Tibial nerve (tissue), 4 donors: Measurements from ENCODE around the gene EARS2.

ENCODE experiments used
- EP300 ChIP-seq, 2 donors: sonication (generic); formaldehyde crosslinking; IDR thresholded peaks; one replicate each; pipeline ENCODE4 v1.6.1; 2017; ENCODE audit warnings: antibody characterized with exemption in 2 of 2, mild to moderate bottlenecking in 1 of 2
- POLR2A ChIP-seq, 2 donors: fragments of 450-650 bp; IDR thresholded peaks; one replicate each; pipeline ENCODE4 v1.6.1; 2017; ENCODE audit warnings: antibody characterized with exemption in 2 of 2, mild to moderate bottlenecking in 2 of 2, moderate library complexity in 2 of 2
- TF ChIP-seq, protein P1 (sequence below), 5 experiments: fragments of 200-600 bp in 3 of 5; fragments of 450-650 bp in 2 of 5; sonication (generic) in 3 of 5; IDR thresholded peaks; one replicate each; pipeline ENCODE4 v1.5.1; 2016 to 2019; ENCODE audit warnings: antibody characterized with exemption in 5 of 5, mild to moderate bottlenecking in 3 of 5, moderate library complexity in 2 of 5

DNA sequence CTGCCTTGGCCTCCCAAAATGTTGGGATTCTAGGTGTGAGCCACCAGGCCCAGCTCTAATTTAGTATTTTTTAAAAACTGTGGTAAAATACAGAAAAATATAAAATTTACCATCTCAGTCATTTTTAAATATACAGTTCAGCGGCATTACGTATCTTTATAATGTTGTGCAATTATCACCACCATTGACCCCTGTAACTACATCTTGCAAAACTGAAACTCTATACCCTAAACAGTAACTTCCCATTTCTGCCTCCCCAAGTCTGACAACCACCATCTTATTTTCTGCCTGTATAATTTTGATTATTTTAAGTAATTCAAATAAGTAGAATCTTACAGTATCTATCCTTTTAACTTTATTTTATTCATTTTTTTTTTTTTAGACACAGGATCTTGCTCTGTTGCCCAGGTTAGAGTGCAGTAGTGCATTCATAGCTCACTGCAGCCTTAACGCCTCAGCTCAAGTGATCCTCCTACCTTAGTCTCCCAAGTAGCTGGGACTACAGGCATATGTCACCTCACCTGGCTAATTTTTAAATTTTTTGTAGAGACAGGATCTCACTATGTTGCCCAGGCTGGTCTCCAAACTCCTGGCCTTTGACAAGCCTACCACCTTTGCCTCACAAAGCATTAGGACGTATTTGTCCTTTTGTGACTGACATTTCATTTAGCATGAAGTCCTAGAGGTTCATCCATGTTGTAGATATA is 36.0 kb downstream of the EARS2 start:
- TF ChIP-seq POLR2A (IDR thresholded peaks at IDR 0.05): no peak
- TF ChIP-seq, protein P1, sequence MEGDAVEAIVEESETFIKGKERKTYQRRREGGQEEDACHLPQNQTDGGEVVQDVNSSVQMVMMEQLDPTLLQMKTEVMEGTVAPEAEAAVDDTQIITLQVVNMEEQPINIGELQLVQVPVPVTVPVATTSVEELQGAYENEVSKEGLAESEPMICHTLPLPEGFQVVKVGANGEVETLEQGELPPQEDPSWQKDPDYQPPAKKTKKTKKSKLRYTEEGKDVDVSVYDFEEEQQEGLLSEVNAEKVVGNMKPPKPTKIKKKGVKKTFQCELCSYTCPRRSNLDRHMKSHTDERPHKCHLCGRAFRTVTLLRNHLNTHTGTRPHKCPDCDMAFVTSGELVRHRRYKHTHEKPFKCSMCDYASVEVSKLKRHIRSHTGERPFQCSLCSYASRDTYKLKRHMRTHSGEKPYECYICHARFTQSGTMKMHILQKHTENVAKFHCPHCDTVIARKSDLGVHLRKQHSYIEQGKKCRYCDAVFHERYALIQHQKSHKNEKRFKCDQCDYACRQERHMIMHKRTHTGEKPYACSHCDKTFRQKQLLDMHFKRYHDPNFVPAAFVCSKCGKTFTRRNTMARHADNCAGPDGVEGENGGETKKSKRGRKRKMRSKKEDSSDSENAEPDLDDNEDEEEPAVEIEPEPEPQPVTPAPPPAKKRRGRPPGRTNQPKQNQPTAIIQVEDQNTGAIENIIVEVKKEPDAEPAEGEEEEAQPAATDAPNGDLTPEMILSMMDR (IDR thresholded peaks at IDR 0.05): no peak
- no peak for TF ChIP-seq EP300 (IDR thresholded peaks at IDR 0.05)
